Esophagus muscularis mucosa (tissue), 3 donors: ENCODE results near the gene WDR37.

Experiments
- CTCF ChIP-seq, 3 experiments: fragments of 200-600 bp in 2 of 3; fragments of 450-650 bp in 1 of 3; sonication (generic) in 2 of 3; IDR thresholded peaks; one replicate each; pipeline ENCODE4 v1.5.1; 2017 to 2019; ENCODE audit warnings: antibody characterized with exemption in 3 of 3, mild to moderate bottlenecking in 2 of 3, moderate library complexity in 1 of 3
- POLR2A ChIP-seq: fragments of 450-650 bp; IDR thresholded peaks from one replicate; pipeline ENCODE4 v1.6.1; 2017; ENCODE audit warnings: antibody characterized with exemption, moderate library complexity, mild to moderate bottlenecking, low read depth
- POLR2AphosphoS5 ChIP-seq, 2 donors: sonication (generic); formaldehyde crosslinking; IDR thresholded peaks; one replicate each; pipeline ENCODE4 v1.6.1; 2017; ENCODE audit warnings: antibody characterized with exemption in 2 of 2

GRCh38 chr10:1064964-1065247, 8.7 kb downstream of the WDR37 start:
- no peak for TF ChIP-seq CTCF (IDR thresholded peaks at IDR 0.05)
- TF ChIP-seq POLR2AphosphoS5 (IDR thresholded peaks at IDR 0.05): no peak
- no peak for TF ChIP-seq POLR2A
